Caki2 (cell line): ENCODE results near the gene ETV6. TPM values are rescaled to one million over a fixed set of nuclear protein-coding genes. Genes with fewer than 3 reads are reported as not detected.

Source experiments
- DNase-seq: peaks from one replicate; pipeline ENCODE4 v3.0.0-alpha.2; 2015; ENCODE audit warnings: low read depth
- in situ Hi-C: cut with HindIII; loops from 2 replicates; pipeline ENCODE4 v1.10.0; 2016; ENCODE audit warnings: low sequenced_read_pairs, low pct_unique_long_range_greater_than_20kb, mixed read lengths
- total RNA-seq: library from RNA; depleted of rRNA; stranded (reverse); fragments of >200 nt; shearing (Covaris generic); gene quantifications from 2 replicates; pipeline ENCODE4 v1.2.3, GENCODE V29; 2014; ENCODE audit warnings: low replicate concordance

The ETV6 gene
- total RNA-seq, 1 experiment from 2014 or later = 14.7 TPM

DNA sequence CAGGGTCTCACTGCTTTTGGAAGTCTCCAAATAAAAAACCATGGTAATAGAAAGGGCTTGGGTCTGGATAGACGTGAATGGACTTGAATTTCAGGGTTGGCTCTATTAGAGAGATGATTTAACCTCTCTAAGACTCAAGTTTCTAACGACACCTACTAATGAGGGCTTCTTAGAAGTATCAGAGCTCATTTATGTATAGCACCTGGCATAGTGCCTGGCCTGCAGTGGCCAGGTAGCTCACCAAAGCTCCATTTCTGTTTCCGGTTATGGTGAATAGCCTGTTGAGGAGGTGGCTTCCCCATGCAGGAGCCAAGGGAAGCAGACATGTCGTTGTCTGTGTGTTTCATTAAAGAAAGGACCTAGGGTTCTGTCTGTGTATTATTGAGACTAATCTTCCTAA is 108.6 kb downstream of the ETV6 start:
- in situ Hi-C loops = no loop called here
- no peak for DNase-seq

DNA sequence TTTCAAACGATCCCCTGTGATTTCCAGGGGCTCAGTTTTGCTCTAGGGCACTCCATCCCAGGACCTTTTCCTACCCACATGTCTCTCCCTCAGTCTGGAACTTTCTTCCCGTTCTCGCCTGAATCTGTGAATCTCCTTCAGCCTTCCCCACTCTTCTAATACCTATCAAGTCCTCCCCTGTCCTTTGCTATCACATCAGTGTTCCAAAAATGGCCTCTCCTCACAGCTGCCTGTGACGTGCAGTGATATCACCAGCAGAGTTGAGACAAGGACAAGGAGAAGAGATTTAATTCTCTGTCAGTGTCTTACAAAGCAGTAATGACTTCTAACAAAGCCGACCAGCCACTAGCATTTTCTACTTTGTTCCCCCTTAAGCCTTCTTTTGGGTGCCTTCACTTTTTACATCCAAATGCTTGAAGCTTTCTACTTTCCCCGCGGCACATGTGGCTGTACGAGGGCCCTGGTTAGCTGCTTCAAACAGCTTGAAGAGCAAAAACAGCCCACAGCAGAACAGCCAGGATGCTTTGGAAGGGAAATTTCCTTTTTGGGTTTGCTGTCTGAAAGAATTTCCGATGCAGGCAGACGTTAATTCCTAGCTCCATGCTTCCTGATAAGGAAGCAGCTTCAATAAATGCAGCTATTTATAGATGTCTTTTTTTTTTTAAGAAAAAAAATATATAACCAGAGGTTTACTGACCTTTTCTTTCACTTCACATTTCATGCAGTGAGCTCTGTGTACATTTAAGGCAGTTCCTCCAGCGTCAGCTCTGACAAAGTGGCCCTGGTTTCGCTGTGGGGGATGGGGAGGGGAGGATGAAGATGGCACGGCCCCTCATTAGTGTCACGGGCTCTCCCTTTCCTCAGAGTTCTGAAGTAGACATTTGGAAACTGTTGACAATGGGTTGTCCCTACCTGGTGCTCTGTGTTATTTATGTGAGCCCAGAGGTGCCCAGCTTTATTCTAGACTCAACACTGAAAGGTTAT is 109.3 kb downstream of the ETV6 start:
- in situ Hi-C loops = no loop called here

DNA sequence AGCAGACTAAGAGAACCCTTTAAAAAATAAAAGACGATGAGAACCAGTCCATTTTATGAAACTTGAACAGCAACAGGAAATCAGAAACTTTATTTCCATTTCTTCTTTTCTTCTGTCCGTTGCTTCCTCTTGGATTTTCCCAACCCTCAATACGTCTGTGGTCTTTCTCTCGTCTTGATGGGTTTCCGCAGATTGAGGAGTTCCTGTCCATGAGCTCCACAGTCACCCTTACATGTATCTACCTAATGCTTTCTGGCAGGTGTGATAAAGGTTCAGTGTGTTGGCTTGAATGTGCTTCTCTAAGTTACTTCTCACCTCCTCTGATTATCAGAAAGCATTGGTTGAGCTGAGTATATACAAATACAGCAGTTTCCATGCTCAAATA is 110.0 kb downstream of the ETV6 start:
- in situ Hi-C loops = no loop called here

More for the DNA sequence above, 109.3 kb downstream of the ETV6 start:
- DNase-seq = no peak

DNA sequence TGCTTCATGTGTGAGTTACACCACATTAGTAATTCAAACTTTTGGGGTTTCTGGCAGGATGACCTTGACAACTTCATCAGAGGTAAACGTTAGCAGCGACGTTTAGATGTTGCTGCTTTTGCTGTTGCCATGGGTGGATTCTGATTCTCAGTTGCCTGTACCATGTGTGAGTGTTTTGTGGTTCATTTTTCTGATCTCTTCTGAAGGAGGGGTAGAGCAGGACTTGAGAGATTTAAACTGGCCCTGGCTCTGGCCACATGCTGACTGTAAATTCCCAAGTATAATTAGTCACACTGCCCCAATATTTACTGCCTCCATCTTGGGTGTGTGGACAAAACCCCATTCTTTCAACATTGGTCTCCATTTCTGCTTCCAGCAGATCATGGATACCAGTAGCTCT is 110.4 kb downstream of the ETV6 start:
- no peak for DNase-seq
- in situ Hi-C loops = no loop called here

More for the DNA sequence above, 110.0 kb downstream of the ETV6 start:
- no peak for DNase-seq

DNA sequence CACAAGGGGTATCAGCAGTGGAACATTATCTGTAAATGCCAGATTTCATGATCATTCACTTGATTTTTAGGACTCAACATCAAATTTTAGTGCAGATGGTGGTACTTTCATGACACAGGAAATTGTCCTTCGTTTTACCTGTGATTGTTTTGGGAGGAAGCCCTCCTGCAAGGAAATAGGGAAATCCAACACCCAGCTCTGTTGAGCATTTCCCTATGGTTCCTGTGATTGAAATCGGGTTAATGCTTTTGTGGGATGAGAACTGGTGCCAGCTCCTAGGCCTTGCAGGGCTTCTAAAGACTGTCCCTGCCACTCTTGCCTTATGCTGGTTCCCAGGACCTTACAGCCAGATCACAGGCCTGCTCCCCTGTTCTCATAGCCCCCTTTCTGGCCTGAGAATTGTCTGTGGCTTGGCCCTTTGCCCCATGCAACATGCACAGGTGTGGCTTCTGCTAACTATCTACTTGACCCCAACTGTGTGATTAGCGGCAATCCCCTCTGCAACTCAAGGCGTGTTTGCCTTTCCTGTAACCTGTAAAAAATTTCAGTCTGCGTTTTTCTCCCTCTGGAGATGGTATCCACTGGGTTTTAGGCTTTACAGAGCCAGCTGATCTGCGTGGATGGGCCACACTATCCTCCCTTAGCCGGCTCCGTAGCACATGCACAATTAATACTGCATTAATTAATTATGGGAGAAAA is 112.5 kb downstream of the ETV6 start:
- DNase-seq = peak; percentile 37
- in situ Hi-C loops = no loop called here

DNA sequence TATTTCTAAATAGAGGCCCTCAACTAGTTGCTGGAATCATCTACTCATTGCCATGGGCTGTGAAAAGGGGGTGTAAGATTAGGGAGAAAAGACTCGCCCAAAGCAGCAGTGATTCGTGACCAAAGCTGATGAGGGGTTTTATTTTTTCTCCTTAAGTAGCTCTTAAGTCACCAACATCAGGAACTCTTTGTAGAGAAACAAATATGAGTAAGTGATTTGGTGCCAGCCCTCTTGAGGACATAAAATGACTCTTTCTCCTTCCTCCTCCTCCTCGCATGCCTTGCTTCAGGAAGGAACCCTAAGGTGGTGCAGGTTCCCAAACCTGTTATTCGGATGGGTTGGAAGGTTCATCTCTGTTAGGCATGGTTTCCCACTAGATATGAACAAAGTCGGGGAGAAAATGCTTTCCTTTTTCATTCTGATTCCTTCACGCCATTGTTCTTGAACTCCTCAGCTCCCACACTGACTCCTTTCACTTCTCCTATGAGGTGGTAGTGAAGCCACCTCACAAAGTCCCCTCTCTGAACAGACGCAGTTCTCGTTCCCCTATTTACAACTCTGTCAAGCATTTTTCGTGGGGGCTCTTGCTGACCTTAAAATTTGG is 113.4 kb downstream of the ETV6 start:
- in situ Hi-C loops = no loop called here
- no peak for DNase-seq

DNA sequence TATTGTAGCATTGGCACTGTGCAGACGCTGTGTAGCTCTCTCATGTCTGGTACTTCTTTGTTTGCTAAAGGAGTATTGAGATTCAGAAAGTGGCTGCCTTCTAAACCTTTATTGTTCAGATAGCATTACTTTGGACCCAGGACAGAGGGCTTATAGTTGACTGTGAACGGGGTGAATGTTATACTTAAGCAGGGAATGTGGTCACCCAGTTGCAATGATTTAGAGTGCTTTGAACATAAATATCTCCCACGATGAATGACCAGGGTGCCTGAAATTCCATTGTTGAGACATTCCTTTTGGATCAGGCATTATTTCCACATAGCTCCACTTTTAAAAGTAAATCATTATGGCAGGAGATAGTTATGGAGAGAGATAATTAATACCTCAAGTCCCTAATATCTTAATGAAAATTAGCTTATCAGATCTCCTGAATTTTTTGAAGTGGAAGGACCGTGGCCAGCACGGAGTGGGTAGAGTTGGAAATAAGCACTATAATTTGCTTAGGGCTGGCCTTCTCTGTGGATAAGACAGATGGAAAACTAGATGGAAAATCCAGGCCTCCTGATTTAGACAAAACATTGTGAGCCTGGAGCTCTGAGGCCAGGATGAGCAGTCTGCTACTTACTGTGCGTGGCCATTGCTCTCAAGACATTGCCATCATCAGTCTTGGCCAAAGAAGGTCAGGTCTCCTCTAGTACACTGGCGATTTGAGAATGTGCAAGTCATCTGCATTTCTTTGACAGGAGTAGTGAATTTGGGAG is 114.5 kb downstream of the ETV6 start:
- peak; percentile 69 for DNase-seq
- in situ Hi-C loops = no loop called here

DNA sequence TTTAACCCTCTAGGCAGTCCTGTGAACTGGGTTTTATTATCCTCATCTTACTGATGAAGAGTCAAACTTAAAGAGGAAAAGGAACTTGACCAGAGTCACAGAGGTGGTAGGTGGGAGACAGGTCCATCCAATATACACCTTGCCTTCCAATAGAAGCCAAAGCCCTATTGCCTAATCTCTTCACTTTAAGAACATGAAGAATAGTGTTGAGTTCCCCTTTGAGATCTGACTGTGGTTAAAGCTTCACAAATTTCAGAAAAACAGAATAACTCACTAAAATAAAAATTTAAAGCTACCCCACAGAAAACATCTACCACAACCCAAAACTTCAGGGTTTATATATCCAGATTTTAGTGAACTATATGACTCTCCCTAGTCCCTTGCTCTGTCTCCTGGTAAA is 115.4 kb downstream of the ETV6 start:
- DNase-seq = no peak
- in situ Hi-C loops = no loop called here

DNA sequence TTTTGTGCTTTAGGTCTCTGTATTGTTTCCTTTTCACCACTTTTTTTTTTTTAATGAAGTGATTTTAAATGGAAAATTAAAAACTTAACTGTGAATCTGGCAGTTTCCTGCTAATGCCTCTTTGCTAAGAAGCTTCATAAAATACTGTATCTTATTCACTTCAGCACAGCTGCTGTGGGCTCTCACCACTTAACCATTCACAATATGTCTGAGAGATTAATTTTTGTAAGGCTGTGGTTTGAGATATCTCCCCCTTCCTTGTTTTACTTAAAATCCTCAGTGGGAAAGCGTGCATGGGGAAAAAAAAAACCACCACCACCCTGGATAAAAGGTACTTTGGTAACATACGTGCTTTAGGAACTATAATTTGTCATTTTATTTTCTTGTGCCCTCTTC is 115.9 kb downstream of the ETV6 start:
- DNase-seq = no peak
- in situ Hi-C loops = no loop called here

DNA sequence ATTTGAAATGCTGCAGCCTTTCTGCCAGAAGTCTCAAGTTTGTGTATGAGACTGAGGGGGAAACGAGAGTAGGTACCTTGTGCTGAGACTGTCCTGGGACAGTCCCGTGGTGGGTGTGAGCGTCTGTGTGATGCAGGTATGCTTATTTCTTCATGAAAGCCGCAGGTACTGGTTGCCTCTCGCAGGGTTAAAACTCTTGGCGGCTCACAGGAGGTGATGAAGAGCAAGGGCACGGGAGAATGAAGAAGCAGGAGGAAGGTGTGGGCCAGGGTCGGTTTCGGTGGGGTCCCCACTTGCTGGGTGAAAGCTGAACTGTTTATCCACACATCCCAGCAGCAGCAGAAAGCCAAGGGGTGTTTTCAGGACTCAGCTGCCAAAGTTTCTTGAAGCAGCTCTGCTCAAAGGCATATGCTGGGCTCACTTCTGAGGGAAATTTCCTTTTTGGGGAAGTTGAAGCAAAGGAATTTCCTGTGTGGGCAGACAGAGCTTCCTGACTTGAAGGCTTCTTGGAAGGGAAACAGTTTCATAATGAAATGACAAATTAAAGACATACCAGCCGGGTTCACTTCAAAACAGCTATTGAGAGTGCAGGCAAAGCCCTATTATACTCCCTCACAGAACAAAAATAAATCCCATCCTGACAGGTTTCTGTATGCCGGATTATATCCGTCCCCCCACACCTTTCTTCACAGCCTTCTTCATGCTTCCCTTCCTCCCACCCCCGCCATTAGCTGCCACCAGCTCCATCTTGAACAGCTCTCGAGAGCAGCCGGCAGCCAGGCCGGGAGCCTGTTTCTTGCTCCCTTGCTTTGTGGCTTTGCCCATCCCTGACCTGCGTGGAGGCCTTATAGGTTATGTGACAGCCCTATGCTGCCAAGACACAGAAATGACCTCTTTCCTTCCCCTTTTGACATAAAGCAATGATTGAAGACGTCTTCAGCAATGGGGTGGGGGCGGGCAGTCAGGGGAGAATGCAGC is 116.6 kb downstream of the ETV6 start:
- no peak for DNase-seq
- in situ Hi-C loops = no loop called here

DNA sequence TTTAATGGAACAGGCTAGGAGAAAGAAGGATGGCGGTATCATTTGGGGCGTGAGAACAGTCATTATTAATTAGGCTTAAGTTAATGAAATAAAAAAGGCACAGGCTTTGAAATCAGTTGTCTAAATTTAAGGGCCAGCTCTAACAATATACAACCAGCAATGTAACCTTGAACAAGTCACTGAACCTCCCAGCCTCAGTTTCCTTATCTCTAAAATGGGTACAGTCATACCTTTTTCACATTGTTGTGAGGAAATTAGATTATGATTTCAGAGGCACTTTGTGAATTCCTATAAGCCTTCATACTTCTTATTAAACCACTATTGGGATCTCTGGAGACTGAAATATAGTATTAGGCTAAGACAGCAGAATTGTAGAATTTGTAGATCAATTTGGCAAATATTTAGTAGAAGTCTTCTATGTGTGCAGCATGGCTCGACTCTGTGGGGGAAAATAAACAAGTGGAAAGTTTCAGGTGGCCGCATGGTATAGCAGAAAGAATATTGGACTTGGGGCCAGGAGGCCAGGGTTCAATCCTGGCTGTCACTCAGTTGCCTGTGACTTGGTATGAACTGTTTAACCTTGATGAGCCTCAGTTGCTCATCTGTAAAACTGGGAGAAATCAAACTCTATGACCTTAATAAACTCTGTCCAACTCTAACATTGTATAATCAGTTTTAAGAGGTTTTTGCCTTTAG is 117.7 kb downstream of the ETV6 start:
- in situ Hi-C loops = no loop called here
- DNase-seq = no peak

DNA sequence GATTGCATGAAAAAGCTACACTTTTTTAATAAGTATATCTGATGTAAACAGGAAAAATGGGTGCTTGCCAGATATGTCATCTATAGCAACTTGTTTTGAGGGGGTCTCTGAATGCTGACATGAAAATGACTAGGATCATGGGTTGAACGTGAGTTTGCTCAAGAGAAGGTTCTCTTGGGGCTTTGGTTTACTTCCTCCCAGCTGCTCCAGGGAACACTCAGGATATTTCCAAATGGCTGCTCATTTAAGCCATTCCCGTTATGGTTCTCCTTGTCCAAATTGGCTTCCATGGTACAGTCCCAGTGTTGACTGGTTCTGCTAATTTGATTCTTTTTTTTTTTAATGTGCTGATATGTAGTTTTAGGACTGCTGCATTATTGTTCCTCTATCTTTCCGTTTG is 118.3 kb downstream of the ETV6 start:
- in situ Hi-C loops = no loop called here
- no peak for DNase-seq

DNA sequence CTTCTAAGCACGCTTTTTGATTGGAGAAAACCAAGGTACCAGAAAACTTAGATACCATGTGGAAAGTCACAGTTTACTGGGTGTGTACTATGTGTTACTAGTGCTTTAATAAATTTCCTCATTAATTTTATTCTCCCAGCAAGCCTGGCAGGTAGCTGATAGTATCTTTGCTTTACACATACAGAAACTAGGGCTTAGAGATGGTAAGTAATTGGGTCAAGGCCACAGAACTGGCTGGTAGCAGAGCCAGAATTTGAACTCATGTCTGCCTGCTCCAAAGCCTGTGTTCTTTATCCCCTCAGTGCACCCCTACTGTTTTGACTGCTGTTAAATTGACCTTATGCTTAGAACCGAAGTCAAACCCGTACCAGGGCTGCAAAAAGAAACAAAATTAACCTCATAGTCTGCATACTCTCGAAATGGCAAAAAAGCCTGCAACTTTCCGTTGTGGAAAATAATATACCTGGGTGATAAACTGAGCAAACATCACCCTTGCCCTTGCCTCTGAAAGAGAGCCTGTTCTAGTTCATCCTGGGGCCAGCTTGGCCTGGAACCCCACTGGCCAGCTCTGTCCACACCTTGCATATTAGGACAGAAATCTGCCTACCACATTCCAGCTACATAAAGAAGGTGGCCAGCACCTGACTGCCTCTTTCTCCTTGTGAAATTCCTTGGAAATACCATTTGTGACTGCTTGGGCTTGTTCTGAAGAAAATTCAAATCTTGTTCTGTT is 118.9 kb downstream of the ETV6 start:
- in situ Hi-C loops = no loop called here
- DNase-seq = no peak

DNA sequence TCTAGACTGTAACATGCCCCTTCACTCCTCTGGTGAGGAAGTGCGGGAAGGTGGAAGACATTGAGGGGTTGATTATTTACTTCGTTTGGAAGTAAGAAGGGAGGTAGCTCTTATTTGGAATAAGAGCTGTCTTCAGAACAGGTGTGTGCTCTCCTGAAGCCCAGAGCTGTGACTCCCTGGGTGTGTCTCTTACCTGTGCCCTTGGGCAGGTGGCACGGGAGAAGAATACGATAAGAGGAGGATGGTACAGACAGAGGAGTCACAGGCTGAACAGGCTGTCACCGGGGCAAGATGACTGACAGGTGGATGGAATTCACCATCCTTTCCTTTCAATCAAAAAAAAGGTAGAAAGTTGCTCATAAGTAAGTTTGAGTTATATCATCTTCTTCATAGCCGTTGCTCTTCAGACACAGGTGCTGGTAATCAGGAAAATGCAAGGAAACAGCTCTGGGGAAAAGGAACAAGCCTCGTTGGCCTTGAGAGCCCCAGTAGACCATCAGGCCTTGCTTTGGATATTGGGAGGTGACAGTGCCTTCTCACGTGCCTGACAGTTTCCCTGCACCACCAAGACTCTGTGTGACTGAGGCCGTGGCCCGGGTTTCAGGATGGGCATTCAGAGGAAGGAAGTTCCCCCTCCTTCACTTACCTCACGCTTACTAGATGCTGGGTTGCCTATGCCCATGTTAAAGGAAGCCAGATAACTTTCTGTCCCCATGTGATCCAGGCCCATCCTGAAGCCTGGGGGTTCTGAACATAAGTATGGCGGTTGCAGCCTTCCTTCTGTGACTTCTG is 120.4 kb downstream of the ETV6 start:
- in situ Hi-C loops = no loop called here
- no peak for DNase-seq

DNA sequence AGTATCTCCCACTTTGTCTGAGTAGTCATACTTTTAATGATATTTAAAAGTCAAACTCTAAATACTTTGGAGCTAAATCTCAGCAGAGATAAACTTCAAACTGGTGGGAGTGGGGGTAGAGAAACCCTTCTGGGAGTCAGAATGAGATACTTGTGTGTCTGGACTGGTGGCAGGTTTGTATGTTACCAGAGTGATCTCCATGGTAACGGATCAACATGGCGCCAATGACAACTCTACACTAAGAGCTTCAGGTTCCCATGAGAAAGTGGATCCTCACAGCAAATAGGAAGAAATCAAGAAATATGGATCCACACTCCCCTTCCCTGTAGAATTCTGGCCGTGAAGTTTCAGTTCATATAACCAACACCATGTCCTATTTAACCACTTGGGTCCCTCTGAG is 121.9 kb downstream of the ETV6 start:
- in situ Hi-C loops = no loop called here
- peak; percentile 64 for DNase-seq
